Ecto neural progenitor cell (in vitro differentiated cells): Measurements from ENCODE around the gene SUPT5H.
"Not testable (repeated sequence)": the region's sequence is repeated elsewhere in the genome, so short reads cannot be mapped to it uniquely, and the experiment has no call there.

Source experiments
- DNase-seq: peaks from one replicate; pipeline ENCODE4 v3.0.0-alpha.2; 2018; ENCODE audit warnings: low spot score

Gene SUPT5H

DNA sequence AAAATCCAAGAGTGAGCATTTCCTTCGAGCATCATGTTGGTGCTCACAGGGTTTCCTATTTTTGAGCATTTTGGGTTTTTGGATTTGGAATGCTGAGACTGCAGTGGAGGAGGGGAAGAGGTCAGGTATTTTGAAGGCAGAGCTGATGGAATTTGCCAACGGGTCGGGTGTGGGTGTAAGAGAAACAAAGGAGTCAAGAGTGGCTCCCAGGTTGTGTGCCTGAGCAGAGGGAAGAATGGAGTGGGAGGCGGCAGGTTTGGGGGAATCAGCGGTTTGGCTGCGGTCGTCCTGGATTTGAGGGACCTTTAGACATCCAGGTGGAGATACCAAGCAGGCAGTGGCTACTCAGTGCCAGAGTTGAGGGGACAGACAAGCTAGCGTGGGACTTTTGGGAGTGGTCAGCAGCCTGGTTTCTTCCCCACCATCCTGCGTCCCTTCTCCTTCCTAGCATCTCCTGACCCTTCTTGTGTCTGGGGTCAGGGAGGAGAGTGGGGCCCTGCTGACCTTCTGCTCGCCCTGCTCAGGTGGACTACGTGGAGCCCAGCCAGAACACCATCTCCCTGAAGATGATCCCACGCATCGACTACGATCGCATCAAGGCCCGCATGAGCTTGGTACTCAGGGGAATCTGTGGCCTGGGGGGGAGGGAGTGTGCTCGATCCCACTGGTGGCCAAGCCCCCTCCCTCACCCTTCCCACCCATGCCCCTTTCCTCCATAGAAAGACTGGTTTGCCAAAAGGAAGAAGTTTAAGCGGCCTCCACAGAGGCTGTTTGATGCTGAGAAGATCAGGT lies 20.8 kb downstream of the SUPT5H start:
- no peak for DNase-seq

DNA sequence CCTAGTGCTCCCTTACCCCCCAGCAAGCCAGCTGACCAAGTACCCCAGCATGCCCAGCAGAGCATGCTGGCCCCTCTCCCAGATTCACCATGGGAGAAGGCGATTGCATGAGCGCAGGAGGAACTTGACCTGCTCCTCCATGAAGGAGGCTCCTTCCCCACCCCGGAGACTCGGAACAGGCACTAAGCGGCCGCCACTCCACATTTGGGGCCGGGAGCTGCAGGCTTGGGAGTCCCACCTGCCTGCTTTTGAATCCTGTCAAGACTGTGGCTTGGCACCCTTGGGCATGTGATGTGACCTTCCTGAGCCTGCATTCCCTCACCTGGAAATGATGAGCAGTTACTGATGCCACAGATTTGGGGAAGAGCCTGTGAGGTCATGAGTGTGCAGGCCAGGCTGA lies 22.6 kb downstream of the SUPT5H start:
- no peak for DNase-seq

DNA sequence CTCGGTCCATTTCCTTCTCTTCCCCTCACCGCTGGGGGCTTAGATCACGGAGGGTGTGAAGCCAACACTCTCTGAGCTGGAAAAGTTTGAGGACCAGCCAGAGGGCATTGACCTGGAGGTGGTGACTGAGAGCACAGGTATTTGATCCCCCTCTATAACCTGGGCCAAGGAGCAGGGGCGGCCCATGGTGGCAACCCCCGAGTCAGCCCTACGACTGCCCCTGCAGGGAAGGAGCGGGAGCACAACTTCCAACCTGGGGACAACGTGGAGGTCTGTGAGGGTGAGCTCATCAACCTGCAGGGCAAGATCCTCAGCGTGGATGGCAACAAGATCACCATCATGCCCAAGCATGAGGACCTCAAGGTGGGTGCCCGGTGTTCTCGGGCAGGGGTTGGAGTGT lies 23.7 kb downstream of the SUPT5H start:
- no peak for DNase-seq

DNA sequence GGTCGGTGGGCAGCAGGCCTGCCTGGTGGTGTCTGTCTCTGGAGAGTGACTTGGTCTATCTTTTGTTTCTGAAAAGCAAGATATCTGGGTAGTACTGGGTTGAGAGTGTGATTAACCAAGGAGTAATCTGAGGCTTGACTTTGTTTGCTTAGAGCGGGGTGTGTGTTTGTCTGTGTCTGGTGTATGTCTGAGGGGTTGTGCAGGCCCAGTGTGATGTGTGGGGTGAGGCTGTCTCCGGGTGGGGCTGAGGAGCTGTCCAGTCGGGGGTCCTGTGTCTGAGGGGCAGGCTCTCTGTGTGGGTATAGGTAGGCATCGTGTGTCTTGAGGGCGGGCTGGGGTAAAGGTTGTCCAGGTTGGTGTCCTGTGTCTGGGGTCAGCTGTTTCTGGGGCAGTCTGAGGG lies 24.2 kb downstream of the SUPT5H start:
- no peak for DNase-seq

DNA sequence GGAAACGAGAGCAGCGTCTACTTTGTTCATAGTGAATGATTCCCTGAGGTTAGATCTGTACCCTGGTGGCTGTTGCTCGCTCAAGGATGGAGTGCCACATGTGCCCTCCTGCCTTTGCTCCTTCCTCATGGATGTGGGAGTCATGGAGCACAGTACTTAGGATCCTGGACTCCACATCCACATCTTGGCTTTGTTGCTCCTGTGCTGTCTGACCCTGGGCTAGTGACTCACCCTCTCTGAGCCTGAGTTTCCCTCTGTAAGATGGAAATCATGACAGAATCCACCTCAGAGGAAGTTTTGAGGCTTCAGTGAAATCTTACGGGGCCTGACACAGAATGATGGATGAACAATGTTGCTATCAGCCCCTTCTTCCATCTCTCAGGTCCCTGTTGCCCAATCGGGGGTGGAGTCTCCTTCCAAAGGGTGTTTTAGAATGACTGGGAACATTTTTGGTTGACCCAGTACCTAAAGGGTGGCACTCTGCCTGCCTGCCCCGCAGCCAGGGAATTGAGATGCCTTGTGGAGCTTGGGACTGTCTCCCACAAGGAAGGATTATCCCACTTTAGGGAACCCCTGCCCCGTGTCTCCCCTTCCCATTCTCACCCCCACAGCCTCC lies 25.4 kb downstream of the SUPT5H start:
- no peak for DNase-seq

DNA sequence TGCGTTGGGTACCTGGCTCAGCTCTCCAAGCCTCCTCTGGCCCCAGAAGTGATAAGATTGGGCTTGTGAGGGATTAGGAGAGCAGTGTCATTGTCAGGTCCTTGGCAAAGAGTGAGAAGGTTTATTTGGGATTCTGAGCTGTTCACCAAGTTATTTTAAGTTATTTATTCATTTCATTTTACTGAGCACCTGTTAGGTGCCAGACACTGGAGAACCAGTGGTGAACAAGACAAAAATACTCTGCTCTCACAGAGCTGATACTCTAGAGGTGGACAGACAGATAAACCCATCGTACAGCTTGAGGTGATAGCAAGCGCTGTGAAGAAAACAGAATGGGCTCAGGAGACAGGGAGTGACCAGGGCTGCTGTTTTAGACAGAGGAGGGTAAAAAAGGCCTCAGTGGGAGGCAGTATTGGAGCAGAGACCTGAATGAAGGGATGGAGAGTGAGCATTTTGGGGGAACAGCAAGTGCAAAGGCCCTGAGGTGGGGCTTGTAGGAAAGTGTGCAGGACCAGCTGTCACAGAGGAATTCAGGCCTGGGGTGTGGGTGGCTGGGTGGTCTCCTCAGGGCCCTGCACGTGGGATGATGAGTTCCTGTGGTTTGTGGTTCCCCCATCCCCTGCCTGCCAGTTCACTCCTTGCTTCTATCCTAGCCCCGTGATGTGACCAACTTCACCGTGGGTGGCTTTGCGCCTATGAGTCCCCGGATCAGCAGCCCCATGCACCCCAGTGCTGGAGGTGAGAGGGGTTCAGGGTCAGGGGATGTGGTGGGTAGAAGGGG lies 26.6 kb downstream of the SUPT5H start:
- no peak for DNase-seq

DNA sequence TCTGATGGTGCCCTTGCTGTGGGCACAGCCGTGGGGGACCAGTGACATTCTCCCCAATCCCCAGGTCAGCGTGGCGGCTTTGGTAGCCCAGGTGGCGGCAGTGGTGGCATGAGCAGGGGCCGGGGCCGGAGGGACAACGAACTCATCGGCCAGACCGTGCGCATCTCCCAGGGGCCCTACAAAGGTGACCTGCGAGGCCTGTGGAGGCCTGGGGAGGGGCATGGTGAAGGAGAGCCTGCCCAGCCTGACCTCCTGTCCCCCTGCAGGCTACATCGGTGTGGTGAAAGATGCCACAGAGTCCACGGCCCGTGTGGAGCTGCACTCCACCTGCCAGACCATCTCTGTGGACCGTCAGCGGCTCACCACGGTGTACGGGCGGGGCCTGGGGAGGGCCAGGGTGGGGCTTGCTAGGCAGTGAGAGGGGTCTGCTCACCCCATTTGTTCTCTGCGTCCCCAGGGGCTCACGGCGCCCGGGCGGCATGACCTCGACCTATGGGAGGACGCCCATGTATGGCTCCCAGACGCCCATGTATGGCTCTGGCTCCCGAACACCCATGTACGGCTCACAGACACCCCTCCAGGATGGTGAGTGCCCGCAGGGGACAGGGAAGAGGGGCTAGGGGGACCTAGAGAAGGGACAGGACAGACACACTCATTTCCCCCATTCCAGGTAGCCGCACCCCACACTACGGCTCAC lies 27.5 kb downstream of the SUPT5H start:
- DNase-seq = no peak

DNA sequence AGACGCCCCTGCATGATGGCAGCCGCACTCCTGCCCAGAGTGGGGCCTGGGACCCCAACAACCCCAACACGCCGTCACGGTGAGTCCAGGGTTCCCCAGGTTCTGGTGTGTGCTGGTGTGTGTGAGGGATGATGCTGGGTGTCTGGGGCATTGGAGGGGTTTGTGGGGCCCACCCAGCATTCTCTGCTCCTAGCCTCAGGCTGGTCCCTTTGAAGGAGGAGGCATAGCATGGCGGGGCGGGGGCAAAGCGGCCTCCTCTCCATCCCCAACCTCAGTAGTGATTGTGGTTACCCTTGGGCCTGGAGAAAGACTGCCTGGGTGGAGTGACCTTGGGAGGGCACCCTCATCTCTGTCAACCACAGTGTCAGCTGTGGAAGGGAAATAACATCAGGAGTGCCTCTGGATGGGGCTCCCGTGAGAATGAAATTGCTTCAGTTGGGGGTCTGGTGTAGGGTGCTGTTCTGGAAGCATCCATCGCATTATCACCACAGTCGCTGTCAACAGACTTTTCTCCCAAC lies 28.1 kb downstream of the SUPT5H start:
- no peak for DNase-seq

DNA sequence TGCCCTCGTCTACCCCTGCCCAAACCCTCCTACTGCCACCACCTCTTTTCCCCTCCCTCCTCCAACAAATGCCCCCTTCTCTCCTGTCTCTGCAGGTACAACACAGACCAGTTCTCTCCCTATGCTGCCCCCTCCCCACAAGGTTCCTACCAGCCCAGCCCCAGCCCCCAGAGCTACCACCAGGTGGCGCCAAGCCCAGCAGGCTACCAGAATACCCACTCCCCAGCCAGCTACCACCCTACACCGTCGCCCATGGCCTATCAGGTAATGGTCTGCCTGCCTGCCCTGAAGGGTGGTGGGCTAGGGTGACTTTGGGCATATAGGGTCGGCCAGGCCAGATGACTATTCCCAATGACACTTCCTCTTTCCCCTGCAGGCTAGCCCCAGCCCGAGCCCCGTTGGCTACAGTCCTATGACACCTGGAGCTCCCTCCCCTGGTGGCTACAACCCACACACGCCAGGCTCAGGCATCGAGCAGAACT lies 28.8 kb downstream of the SUPT5H start:
- peak; percentile 87 for DNase-seq

DNA sequence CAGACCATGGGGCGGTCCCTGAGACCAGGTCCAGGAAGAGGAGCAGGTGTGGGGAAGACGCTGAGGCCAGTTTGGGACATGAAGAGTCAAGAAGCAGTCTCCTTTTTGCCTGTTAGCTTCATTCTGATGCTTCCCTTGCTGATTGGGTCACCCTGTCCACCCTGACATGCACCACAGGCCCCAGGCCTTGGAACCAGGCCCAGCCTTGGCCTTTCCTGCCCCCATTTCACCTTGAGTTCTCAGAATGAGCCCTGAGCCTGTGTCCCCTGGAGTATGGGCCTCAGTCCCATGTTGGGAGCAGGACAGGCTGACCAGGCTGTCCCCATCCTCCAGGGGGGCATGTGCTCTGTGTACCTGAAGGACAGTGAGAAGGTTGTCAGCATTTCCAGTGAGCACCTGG lies 30.4 kb downstream of the SUPT5H start:
- DNase-seq = no peak

DNA sequence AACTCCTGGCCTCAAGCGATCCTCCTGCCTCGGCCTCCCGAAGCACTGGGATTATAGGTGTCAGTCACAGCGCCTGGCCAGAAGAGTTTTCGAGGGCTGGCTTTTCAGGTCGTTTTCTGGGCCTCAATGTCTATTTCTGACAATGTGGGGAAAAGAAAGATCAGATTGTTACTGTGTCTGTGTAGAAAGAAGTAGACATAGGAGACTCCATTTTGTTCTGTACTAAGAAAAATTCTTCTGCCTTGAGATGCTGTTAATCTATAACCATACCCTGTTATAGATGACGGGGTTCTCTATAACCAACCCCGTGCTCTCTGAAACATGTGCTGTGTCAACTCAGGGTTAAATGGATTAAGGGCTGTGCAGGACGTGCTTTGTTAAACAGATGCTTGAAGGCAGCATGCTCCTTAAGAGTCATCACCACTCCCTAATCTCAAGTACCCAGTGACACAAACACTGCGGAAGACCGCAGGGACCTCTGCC lies 34.0 kb downstream of the SUPT5H start:
- not testable (repeated sequence) for DNase-seq

DNA sequence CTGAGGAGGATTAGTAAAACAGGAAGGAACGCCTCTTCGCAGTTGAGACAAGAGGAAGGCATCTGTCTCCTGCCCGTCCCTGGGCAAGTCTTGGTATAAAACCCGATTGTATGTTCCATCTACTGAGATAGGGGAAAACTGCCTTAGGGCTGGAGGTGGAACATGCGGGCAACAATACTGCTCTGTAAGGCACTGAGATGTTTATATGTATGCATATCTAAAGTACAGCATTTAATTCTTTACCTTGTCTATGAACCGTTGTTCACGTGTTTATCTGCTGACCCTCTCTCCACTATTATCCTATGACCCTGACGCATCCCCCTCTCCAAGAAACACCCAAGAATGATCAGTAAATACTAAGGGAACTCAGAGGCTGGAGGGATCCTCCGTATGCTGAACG lies 34.5 kb downstream of the SUPT5H start:
- DNase-seq = no peak

DNA sequence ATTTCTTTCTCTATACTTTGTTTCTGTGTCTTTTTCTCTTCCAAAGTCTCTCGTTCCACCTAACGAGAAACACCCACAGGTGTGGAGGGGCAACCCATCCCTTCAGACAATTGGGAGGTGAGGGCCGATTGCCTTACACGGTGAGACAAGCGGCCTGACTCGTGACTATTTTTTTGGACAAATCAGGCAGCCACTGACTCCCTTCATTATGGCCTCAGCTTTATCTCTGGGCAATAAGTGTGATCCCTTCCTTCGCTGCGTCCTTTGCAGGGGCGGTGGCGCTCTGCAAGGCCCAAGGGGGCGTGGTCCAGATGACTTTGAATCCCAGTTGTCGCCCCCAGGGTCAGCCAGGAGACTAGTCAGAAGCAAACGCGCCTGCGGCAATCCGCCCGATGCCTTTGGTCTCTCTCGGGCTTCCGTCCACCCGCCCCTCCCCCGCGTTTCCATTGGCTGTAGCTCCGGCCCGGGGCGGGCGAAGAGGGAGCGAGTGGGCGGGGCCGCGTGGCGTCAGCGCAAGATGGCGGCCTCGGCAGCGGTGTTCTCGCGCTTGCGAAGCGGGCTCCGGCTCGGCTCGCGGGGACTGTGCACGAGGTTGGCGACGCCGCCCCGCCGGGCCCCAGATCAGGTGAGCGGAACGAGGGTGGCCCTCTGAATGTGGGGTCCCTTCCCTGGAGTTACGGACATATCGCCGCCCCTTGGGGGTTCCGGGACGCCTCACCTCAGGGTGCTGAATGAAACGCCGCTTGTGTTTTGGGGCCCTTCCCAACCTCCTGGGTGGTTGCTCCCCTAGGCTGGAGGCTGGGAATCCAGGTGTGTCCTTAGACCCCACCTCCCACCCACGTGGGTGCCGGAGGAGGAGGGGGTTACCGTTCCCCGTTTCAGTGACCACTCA lies 35.2 kb downstream of the SUPT5H start, which contains the start of gene TIMM50:
Gene TIMM50 (plus strand): TSS at position 502 of the 892 bp plus-strand sequence. CDS start 16 bp downstream, at position 518.
- peak; percentile 99 for DNase-seq

DNA sequence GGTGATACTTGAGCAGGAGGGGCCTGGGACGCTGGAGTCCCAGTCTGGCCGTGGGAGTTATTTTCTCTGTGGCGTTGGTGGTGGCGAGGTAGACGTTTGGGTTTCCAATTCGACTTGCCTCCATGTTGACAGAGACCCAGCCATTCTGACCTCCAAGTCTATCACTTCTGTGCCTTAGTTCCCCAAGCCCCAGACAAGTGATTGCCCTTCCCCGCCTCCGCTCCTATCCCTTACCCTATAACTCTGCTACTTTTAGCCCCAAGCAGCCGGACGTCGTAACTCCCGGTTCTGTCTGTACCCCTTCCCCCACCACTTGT lies 35.8 kb downstream of the SUPT5H start:
- no peak for DNase-seq

DNA sequence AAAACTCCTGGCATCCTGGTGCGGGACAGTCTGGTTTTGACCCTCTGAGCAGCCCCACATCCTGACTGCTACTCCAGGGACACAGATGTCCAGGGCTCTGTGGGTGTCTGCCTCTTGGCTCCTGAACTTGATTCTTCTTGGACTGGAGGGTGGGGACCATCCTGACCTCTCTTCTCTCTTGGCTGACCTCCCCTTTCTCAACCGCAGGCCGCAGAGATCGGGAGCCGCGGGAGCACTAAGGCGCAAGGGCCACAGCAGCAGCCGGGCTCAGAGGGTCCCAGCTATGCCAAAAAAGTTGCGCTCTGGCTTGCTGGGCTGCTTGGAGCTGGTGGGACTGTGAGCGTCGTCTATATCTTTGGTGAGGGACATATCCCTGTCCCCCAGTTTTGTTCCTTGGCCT lies 36.3 kb downstream of the SUPT5H start:
- no peak for DNase-seq

DNA sequence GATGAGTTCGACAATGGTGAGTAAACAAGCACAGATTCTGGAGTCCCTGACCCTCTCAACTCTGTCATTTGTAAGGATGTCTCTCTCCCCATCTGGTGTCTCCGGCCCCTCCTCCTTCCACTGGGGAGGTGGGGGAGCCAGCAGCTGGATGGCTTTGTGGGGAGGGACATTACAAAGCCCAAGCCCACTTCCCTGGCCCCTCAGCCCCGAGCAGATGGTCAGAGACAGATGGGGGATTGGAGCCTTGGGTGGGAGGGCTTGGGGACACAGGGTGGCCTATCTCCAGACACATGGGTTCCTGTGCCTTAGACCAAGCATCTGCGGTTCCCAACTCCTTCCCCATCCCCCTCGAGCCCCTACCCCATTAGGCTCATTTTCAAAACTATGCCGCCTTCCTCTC lies 37.8 kb downstream of the SUPT5H start:
- no peak for DNase-seq

DNA sequence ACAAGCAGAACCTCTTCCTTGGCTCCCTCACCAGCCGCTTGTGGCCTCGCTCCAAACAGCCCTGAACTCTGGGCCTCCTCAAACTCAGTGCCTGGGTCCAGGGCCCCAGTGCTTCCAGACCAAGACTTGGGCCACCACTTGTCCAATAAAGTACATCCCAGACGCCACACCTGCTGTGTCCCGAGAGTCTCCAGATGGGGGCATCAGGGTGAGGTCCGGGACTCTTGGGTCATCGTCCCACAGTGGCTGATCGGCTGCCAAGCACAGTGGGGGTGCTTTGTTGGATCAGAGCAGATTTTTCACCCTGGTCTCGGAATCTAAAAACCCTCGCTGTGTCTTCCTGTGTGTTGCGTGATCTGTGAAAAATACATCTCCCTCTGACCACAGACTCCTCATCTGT lies 44.4 kb downstream of the SUPT5H start:
- no peak for DNase-seq

DNA sequence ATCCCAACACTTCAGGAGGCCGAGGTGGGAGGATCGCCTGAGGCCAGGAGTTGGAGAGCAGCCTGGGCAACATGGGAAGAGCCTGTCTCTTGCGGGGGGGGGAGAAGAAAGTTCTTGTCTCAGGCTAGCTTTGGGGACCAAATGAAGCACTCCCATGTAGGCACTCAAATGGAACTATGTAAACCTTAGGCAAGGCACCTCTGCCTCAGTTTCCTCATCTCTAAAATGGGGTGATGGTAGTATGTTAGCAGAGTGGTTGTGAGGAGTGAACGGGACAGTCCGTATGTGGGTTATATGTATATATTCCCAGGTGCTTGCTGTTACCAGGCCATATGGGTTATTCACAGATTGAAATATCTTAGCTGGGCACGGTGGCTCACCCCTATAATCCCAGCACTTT lies 46.8 kb downstream of the SUPT5H start:
- no peak for DNase-seq

DNA sequence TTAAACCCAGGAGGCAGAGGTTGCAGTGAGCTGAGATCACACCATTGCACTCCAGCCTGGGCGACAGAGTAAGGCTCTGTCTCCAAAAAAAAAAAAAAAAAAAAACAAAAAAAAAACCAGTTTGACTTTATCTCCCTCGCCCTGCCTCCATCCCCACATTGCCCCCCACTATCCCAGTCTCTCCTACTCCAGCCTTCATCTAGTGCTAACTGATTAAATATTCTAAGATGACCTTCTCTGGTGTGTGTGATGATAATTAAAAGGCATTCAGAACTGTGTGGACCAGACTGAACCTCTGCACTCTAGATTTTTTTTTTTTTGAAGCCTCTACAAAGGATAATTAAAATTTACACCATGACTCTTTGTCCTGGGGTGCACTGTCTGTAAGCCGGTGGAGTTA lies 47.4 kb downstream of the SUPT5H start:
- no peak for DNase-seq

DNA sequence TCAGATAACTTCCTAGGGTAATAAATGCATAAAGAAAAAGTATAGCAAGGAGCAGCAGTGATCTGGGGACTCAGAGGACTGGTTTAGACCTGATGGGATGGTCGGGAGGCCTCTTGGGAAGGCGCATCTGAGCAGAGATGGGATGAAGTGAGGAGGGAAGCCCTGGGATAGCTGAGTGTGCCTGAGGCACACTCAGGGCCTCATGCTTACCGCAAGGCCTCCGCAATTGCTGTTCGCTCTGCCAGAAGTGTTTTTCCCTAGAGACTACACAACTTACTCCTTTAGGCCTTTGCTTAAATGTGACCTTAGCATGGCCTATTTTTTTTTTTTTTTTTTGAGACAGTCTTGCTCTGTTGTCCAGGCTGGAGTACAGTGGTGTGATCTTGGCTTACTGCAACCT lies 49.3 kb downstream of the SUPT5H start:
- no peak for DNase-seq

DNA sequence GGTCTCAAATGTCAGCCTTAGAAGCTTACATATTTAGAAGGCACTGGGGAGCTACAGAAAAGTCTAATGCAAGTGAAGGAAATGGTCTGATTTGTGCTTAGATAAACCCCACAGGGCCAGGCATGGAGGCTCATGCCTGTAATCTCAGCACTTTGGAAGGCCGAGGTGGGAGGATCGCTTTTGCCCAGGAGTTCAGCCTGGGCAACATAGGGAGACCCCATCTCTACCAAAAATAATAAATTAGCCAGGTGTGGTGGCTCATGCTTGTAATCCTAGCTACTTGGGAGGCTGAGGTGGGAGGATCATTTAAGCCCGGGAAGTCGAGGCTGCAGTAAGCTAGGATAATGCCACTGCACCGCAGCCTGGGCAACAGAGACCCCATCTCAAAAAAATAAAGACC lies 50.7 kb downstream of the SUPT5H start:
- no peak for DNase-seq
